DOHH2 (cell line): ENCODE data around the gene KRTAP10-12.

Experiments
- H3F3A ChIP-seq: fragments of 200-600 bp; sonication (generic), shearing (Covaris generic); 2 replicates; pipeline ENCODE4 v1.6.0; 2016; ENCODE audit warnings: antibody characterized with exemption, mild to moderate bottlenecking; ENCODE audit not compliant: control insufficient read depth, insufficient read depth
- H3K27ac ChIP-seq: fragments of 200-600 bp; sonication (generic); 2 replicates; pipeline ENCODE4 v1.5.1; 2014; ENCODE audit warnings: low read depth, mild to moderate bottlenecking, low read length, moderate library complexity
- H3K27me3 ChIP-seq: fragments of 200-600 bp; sonication (generic); 2 replicates; pipeline ENCODE4 v1.6.1; 2014; ENCODE audit warnings: mild to moderate bottlenecking, low read length, mixed read lengths; ENCODE audit not compliant: control insufficient read depth
- H3K36me3 ChIP-seq: fragments of 200-600 bp; sonication (generic); 2 replicates; pipeline ENCODE4 v1.6.1; 2014; ENCODE audit warnings: mild to moderate bottlenecking, low read length, moderate library complexity, mixed read lengths; ENCODE audit not compliant: control insufficient read depth
- H3K4me1 ChIP-seq: fragments of 200-600 bp; sonication (generic); 2 replicates; pipeline ENCODE4 v1.6.1; 2014; ENCODE audit warnings: mild to moderate bottlenecking, low read length, mixed read lengths; ENCODE audit not compliant: control insufficient read depth
- H3K4me2 ChIP-seq: fragments of 200-600 bp; sonication (generic); 2 replicates; pipeline ENCODE4 v1.6.0; 2014; ENCODE audit warnings: mild to moderate bottlenecking, low read length, moderate library complexity
- H3K4me3 ChIP-seq: fragments of 200-600 bp; sonication (generic); 2 replicates; pipeline ENCODE4 v1.5.1; 2014; ENCODE audit warnings: mild to moderate bottlenecking, low read length, mixed read lengths
- H3K79me2 ChIP-seq: fragments of 200-600 bp; sonication (generic); 2 replicates; pipeline ENCODE4 v1.6.1; 2014; ENCODE audit warnings: mild to moderate bottlenecking, low read length, mixed read lengths; ENCODE audit not compliant: control insufficient read depth
- H3K9me2 ChIP-seq: fragments of 200-600 bp; sonication (generic); replicated peaks from 2 replicates; pipeline ENCODE4 v1.6.1; 2014; ENCODE audit warnings: mild to moderate bottlenecking, low read length, mixed read lengths; ENCODE audit not compliant: control insufficient read depth
- H3K9me3 ChIP-seq: fragments of 200-600 bp; sonication (generic); 2 replicates; pipeline ENCODE4 v1.6.1; 2014; ENCODE audit warnings: antibody characterized with exemption, low read length, mixed read lengths; ENCODE audit not compliant: control insufficient read depth, insufficient read depth
- H4K20me1 ChIP-seq: fragments of 200-600 bp; sonication (generic); 2 replicates; pipeline ENCODE4 v1.6.0; 2014; ENCODE audit warnings: low read depth, mild to moderate bottlenecking, antibody characterized with exemption, low read length, moderate library complexity; ENCODE audit not compliant: control insufficient read depth, insufficient read depth
- EZH2phosphoT487 ChIP-seq: fragments of 200-600 bp; sonication (generic); IDR thresholded peaks from 2 replicates; pipeline ENCODE4 v1.6.1; 2017; ENCODE audit warnings: borderline replicate concordance, mild to moderate bottlenecking, antibody characterized with exemption, low read length, moderate library complexity, mixed read lengths
- TF ChIP-seq, protein P1 (sequence below): fragments of 200-600 bp; sonication (generic); IDR thresholded peaks from one replicate; pipeline ENCODE4 v1.5.1; 2014; ENCODE audit warnings: antibody characterized with exemption, mild to moderate bottlenecking, low read depth, low read length; ENCODE audit not compliant: poor library complexity, severe bottlenecking

Gene KRTAP10-12

GRCh38 chr21:44695641-44696040 is 1.3 kb upstream of the KRTAP10-12 start:
- Histone ChIP-seq H3K9me2 (no peaks in the 10 kb centered on the region), H3F3A (no peaks in the 10 kb centered on the region), H4K20me1 (no peaks in the 10 kb centered on the region), H3K36me3 (no peaks in the 10 kb centered on the region), H3K79me2 (no peaks in the 10 kb centered on the region), H3K27me3 (peaks cover 5% of the 10 kb centered on the region; the same call in 1 of the 2 replicates), H3K27ac (no peak overlapping the region), H3K4me2 (no peak overlapping the region), H3K9me3 (peaks cover 4% of the 10 kb centered on the region; the same call in 1 of the 2 replicates), H3K4me3 (no peak overlapping the region), H3K4me1 (no peaks in the 10 kb centered on the region)
- TF ChIP-seq, protein P1, sequence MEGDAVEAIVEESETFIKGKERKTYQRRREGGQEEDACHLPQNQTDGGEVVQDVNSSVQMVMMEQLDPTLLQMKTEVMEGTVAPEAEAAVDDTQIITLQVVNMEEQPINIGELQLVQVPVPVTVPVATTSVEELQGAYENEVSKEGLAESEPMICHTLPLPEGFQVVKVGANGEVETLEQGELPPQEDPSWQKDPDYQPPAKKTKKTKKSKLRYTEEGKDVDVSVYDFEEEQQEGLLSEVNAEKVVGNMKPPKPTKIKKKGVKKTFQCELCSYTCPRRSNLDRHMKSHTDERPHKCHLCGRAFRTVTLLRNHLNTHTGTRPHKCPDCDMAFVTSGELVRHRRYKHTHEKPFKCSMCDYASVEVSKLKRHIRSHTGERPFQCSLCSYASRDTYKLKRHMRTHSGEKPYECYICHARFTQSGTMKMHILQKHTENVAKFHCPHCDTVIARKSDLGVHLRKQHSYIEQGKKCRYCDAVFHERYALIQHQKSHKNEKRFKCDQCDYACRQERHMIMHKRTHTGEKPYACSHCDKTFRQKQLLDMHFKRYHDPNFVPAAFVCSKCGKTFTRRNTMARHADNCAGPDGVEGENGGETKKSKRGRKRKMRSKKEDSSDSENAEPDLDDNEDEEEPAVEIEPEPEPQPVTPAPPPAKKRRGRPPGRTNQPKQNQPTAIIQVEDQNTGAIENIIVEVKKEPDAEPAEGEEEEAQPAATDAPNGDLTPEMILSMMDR, result no peak
- no peak for TF ChIP-seq EZH2phosphoT487

DNA sequence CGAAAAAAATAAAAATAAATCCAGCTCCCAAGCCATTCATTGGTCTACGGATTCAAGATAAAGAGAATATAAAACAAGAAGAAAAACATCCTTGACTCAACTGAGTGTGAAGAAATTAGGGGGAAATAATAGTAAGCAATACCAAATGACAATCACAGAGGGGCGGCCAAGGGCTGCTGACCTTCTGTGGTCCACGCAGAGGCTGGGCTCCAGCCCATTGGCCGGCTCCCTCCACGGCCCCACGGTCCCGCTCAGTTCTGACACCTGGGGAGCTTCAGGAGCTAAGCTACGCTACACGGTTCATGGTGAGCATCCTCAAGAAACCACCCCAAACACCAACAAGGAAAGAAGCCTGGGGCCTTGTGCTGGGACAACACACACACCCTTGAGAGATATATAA is 400 bp upstream of the KRTAP10-12 start:
- no peaks in the 10 kb centered on the region for H3F3A ChIP-seq
- no peaks in the 10 kb centered on the region for H3K4me1 ChIP-seq
- peaks cover 4% of the 10 kb centered on the region; the same call in 1 of the 2 replicates for H3K9me3 ChIP-seq
- no peaks in the 10 kb centered on the region for H3K9me2 ChIP-seq
- no peak overlapping the region for H3K4me2 ChIP-seq
- H4K20me1 ChIP-seq, result no peaks in the 10 kb centered on the region
- no peaks in the 10 kb centered on the region for H3K36me3 ChIP-seq
- no peaks in the 10 kb centered on the region for H3K79me2 ChIP-seq
- no peak overlapping the region for H3K27ac ChIP-seq
- TF ChIP-seq EZH2phosphoT487, result no peak
- TF ChIP-seq, protein P1, result no peak
- peaks cover 5% of the 10 kb centered on the region; the same call in 1 of the 2 replicates for H3K27me3 ChIP-seq
- H3K4me3 ChIP-seq, result no peak overlapping the region

DNA sequence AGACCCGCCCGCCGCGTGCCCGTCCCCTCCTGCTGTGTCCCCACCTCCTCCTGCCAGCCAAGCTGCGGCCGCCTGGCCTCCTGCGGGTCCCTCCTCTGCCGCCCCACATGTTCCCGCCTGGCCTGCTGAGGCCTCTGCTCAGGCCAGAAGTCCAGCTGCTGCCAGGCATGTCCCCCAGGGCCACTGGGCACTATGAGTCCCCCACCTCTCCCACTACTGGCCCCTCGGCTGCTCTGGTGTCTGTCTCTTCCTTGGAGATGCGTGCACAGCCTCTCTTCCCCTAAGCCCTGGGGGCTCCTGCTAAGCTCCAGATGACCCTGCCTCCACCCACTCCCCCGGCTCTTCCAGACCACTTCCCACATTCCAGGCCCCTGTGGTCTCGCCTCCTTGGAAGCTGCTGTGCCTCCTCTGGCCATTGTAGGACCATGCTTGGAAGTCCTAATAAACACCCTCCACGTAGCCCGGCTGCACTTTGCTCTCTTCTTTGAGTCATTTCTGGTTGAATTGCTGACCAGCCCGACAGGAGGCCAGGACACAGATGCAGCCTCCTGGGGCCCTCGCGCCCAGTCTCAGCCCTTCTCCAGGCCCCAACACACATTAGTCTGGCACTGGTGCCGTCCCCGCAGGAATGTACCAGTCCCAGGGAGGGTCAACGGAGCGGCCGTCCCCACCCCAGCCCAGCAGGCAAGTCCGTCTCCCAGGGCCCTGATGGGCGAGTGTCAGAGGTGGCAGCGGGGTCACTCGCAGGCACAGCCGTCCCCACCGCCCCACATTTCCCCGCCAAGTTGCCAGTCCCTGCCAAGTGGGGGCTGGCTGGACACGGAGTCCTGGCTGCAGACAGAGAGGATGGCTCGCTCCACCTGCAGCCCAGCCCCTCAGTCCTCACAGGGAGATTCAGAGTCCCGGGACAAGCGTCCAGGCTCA is 1.1 kb downstream of the KRTAP10-12 start:
- Histone ChIP-seq H3K4me3 (no peak overlapping the region), H3K36me3 (no peaks in the 10 kb centered on the region), H3K4me2 (no peak overlapping the region), H4K20me1 (no peaks in the 10 kb centered on the region), H3F3A (no peaks in the 10 kb centered on the region), H3K9me2 (no peaks in the 10 kb centered on the region), H3K79me2 (no peaks in the 10 kb centered on the region), H3K27me3 (peaks cover 5% of the 10 kb centered on the region; the same call in 1 of the 2 replicates), H3K4me1 (no peaks in the 10 kb centered on the region), H3K9me3 (no peaks in the 10 kb centered on the region), H3K27ac (no peak overlapping the region)
- TF ChIP-seq EZH2phosphoT487, result no peak
- TF ChIP-seq, protein P1, result no peak
